ENCODE measurements around the gene EIF6.
A peak's percentile ranks its signal among the peaks of the same experiment; 100 is the strongest.
"Not testable (repeated sequence)": the region's sequence is repeated elsewhere in the genome, so short reads cannot be mapped to it uniquely, and the experiment has no call there.

The EIF6 gene

DNA sequence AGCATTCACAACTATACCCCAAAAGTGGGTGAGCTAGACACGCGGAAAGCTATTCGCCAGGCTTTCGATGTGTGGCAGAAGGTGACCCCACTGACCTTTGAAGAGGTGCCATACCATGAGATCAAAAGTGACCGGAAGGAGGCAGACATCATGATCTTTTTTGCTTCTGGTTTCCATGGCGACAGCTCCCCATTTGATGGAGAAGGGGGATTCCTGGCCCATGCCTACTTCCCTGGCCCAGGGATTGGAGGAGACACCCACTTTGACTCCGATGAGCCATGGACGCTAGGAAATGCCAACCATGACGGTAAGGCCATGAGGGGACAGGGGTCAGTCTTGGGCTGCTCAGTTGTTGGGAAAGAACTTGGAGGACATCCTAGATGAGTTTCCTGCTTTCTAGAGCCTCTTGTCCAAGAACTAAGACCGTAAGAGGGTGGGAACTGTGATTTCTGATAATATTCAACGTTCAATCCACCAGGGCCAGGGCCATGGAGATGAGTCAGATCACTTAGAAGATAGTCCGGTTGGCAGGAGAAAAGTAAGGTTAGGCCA lies 30.0 kb downstream of the EIF6 start:
- no peak for DNase-seq (ENCODE audit: low spot score)

GRCh38 chr20:35253010-35253409 lies 31.6 kb downstream of the EIF6 start:
- no peak for DNase-seq (ENCODE audit: low spot score)

DNA sequence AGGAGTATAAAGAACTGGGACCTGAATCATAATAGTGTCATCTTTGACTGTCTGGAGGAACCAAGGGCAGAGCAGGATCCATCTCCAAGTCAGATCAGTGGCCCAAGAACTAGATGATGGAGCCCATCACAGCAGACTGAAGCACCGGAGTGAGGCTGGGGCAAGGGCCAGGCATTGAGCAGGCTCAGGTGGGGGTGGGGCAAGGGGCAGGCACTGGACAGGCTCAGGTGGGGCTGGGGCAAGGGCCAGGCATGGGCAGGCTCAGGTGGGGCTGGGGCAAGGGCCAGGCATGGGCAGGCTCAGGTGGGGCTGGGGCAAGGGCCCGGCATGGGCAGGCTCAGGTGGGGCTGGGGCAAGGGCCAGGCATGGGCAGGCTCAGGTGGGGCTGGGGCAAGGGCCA lies 32.0 kb downstream of the EIF6 start:
- DNase-seq (ENCODE audit: low spot score), result not testable (repeated sequence)

- no peak for DNase-seq (ENCODE audit: low spot score)
These were observed 32.5 kb downstream of the EIF6 start for GRCh38 chr20:35252037-35252461.

- DNase-seq (ENCODE audit: low spot score), result no peak
These were observed 33.0 kb downstream of the EIF6 start for GRCh38 chr20:35251613-35251940.

DNA sequence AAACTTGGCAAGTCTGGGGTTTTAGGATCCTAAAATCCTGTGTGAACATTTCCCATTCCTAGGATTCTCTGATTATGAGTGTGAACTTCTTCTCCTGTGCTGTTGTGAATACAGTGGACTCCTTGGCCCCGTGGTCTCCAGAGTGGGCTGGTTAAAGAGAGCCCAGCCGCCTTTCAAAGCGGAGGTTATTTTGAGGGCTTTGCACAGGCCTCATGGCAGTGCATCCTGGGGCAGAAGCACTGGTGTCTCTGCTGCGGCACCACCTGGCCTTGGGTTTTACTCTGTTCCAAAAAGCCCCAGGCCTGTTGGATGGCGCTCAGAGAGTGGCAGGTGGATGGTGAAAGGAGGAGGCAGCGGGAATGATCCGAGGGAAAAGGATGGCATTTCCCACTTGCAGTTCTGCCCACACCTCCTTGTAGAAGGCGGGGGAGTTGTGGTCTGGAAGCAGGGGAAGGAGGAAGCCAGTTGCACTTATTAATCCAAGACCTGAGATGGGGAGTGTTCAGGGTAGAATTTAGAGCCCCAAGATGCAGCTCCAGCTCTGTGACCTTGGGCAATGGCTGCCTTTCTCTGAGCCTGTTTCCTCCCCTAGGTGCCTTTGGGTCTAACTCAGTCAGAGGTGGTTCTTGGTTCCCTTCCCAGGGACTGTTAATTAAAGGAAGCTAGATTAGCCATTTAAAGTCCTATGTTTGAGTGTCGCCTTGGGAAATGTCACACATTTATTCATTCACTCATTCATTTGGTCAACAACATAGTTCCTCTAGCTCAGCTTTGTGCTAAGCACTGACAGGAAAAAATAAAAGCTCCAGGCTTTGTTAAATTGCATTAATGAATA lies 35.7 kb downstream of the EIF6 start:
- DNase-seq (ENCODE audit: low spot score), result peak; percentile 10

- no peak for DNase-seq (ENCODE audit: low spot score)
These were observed 37.8 kb downstream of the EIF6 start for GRCh38 chr20:35246723-35247122.

DNA sequence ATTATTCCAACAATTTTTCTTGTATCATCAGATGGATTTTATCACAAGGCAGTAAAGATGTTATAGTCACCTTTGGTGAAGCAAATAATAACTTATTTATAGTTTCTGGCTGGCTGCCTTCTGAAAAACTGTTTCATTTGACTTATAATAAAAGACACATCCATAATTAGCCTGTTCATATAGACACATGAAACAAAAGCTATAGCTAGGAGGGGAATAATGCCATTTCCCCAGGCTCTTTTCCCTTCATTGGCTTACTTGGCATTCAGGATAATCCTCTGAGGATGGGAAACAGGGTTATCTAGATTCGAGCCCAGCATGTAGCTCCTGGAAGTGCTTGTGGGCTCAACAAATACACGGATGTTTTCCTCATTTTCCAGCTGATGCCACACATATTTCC lies 40.6 kb downstream of the EIF6 start:
- no peak for DNase-seq (ENCODE audit: low spot score)

DNA sequence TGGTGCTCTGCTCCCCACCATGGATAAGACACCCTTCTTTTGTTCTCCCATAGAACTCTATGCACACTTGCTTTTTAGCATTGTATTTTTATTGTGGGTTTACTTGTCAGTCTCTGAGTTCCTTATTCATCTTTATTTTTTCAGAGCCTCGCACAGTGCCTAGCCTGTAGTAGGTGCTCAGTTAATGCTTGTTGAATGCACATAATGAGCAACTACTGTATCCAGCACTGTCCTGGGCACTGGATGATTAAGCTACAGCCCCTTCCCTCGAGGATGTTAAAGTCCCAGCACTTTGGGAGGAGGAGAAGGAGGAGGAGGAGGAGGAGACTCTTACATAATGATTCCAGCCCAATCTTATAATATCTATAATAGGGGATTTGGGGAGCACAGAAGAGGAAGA lies 41.3 kb downstream of the EIF6 start:
- no peak for DNase-seq (ENCODE audit: low spot score)

- DNase-seq (ENCODE audit: low spot score), result no peak
These were observed 43.7 kb downstream of the EIF6 start for GRCh38 chr20:35240811-35241293.

- no peak for DNase-seq (ENCODE audit: low spot score)
These were observed 44.3 kb downstream of the EIF6 start for GRCh38 chr20:35240083-35240810.

GRCh38 chr20:35238735-35239134 lies 45.8 kb downstream of the EIF6 start:
- DNase-seq (ENCODE audit: low spot score), result no peak

DNA sequence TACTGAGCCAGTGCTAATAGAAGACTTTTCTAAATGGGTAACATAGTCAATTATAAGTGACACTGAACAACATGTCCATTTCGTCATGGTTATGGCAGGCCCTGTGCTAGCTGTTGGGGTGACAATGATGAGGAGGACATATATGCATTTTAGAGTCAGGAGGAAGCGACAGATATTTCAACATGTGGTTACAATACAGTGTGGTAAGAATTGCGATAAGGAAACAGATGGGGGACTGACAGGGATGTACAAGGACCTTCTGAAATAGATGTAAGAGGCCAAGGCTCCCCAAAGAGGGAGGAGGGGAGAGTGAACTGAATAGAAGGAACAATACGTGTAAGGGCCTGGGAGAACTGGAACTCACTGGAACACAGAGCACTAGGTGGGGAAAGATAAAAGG lies 46.4 kb downstream of the EIF6 start:
- DNase-seq (ENCODE audit: low spot score), result no peak

- DNase-seq (ENCODE audit: low spot score), result no peak
These were observed 47.1 kb downstream of the EIF6 start for GRCh38 chr20:35237486-35237885.

- DNase-seq (ENCODE audit: low spot score), result no peak
These were observed 48.7 kb downstream of the EIF6 start for GRCh38 chr20:35235881-35236280.

DNA sequence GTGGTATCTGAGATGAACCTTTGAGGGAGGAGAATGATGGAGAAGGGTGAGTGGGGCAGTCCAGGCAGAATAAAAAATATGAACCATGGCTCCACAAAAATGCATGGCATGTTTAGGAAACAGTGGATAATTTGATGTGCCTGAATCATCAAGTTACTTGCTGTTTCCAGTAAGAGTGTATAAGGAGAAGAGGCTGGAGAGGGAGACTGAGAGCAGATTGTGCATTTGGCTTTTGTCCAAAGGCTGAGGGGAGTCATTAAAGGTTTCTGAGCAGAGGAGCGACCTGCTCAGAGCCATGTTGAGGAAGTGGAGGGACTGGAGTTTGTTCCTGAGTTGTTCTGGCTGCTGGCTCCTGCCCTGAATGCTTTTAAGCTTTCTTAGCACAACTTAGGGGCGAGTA lies 52.0 kb downstream of the EIF6 start:
- peak; percentile 11 for DNase-seq (ENCODE audit: low spot score)
